C1 segment of cervical spinal cord (tissue), 14 donors: ENCODE measurements around the gene DMD.
A peak's percentile ranks its signal among the peaks of the same experiment; 100 is the strongest.
"Not testable (repeated sequence)": the region's sequence is repeated elsewhere in the genome, so short reads cannot be mapped to it uniquely, and the experiment has no call there.

Experiments used
- DNase-seq, 14 donors: peaks; one replicate each; lab custom pipeline; 2025; lab: John Stamatoyannopoulos, UW

DMD gene

DNA sequence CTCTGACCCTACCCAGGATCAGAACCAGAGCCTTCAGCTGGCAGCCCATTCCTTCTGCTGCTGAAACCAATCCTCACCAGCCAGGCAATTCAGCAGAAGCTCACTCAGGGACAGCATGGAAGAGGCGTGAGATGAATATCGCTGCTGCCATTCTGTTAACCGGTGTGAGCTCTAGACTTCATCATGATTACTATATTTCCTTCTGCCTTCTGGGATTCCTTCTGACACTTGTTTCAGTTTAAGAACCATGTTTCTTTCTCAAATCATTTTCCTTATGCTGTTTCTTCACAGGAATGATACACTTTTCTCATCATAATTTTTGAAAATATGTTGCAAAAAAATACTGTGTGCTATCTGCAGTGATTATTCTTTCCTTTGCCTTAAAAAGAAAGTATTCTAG, 1666.2 kb downstream of the DMD start:
- no peak for DNase-seq

DNA sequence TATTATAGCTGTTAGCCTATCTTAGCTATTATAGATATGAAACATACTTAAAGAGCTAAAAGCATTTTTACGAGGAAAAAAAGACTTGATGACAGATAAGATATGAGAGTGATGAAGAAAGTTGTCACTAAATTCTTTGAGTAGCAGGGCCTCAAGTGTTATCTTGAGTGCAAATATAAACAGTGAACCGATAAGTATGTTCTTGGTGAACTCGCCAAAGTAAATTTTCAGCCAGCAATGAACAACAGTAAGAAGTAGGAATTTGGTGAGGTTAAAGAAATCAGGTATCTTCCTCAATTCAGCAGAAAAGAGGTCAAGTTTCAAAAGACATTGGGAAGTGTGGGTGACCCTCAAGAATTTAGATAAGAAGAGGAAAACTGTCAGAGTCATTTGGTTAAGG, 1667.7 kb downstream of the DMD start:
- no peak for DNase-seq

DNA sequence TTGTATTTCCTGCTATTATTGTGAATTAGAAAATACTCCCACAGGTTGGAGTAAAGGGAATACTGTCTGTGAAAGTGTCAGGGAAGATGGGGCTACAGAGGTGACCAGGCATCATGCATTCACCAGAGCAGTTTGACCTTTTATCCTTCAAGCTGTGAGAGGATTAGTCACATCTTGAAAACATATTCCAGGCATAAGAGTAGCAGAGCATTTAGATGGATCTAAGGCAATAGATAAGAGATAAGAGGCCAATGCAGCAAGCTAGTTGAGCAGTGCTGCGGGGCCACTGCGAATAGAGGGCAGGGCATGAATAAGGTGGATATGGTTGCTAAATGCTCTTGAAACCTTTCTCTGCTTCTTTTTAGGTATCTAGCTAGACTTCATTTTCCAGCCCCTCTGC, 1668.8 kb downstream of the DMD start:
- no peak for DNase-seq

DNA sequence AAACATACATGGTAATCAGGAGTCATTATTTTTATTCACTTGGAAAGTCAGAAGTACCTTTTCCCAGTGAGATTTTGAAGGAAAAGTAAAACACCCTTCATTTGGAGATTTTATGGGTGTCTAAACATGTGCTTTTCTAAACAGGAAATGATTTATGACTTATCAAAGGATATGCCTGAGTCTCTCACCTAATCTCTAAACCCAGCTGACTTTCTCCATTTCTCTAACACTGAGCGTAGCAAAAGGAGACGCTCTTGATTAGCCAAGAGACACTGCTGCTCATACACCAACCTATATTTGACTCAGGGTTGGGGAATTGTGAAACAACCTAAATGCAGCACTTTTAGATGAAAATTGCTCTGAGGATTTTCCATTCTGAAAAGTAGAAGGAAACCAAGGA, 1671.0 kb downstream of the DMD start:
- DNase-seq, result no peak

DNA sequence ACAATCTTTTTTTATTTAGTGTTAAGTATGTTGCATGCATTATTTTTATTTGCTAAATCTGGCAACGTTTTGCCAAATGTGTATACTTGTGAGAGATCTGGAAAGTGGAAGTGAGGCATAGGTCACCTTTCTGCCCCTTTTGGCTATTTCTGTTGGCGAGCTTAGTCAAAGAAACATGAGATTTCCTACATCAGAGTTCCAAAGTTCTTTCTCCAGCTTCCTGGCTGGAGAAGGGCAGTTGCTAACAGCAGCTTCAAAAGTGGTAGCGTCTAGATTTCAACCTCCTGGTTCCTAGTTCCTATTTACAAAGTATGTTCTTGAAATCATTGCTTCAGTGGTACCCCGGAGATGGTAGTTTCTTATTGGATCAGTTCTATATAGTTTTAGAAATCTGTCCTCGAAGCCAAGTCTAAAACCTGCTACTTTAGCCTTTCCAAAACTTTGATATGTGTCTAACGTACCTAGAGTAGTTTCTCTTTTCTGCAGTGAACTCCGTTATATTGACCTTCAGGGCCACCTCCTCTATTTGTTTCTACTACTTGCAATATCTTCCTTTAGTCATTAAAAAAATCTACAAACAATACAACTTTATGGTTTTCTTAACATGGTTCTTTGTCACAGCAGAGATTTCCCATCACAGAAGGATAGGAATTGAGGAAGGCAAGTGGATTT, 1683.8 kb downstream of the DMD start:
- DNase-seq, result no peak

DNA sequence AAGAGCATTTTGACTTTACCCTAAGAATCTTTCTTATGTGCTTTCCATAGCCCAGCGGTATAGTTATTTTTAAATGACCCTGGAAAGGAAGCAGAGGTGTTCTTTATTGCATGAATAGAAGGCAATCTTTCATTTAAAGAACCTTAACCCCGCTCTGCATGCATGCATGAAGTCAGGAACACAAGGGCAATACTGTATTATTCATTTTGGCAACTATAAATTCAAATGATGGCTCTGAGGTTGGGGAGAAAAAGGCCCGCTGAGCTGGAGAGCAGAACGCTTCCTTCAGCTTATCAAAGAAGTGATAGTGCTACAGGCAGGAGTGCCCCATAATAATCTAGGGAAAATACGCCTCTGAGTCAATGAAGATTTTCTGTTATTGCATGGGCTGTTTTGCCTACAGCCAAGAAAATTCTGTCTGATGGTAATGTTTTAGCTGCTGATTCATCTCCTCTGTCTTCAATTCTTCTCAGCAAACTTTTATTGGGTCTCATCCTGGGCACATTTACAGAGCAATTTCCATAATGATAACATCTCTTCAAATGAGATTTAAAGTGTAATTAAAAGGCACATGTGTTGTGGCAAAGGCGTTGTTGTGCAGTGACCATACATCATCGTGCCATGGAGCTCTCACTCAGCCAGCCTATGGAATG, 1687.3 kb downstream of the DMD start:
- DNase-seq, result no peak

DNA sequence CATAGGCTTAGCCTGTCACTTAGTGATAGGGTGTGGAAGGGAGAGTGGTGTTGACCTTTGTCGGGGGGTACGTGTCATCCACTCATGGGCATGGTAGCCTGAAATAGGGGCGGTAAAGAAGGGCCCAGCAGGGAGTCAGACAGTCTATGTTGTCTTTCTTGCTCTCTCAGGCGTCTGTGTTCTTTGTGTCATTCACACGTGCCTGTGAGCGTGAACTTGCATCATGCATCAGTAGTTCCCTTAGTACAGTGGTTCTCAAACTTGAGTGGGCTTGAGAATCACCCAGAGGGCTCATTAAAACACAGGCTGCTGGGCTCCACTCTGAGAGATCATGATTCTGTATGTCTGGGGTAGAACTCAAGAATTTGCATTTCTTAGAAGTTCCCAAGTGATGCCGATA, 1688.6 kb downstream of the DMD start:
- DNase-seq, result no peak

DNA sequence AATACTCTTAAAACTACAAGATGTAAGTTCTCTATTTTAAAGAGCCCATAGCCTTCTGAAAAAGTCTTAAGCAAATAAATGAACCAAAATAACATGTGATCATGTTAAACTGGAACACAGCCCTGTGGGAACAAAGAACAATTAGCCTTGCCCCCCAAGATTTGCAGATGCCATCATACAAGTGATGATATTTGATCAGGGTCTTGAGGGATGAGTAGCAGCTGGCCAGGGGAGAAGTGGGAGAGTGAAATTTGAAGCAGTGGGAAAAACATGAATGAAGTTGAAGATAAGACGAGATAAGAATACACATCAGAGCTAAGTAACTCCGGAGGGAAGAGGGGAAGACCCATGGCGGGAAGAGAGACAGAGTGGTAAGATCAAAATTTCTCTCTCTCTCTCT, 1689.4 kb downstream of the DMD start:
- no peak for DNase-seq

DNA sequence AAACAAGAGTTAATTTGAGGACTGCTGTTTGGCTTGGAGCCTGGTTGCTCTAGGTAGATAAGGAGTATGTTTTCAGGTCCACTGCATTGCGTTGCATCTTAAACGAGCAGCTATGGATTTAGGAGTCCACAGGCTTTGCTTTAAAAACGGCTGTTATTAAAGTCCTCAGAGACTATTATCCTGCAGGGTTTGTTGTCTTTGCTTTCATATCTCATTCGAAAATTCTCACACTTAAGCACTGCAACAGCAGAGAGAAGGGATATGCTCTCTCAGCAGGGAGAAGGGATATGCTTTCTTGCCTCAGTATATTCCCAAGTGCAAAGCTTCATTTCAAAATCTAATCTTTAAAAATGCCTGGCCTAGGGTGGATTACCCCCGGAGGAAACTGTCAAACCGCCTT, 1694.8 kb downstream of the DMD start:
- no peak for DNase-seq

DNA sequence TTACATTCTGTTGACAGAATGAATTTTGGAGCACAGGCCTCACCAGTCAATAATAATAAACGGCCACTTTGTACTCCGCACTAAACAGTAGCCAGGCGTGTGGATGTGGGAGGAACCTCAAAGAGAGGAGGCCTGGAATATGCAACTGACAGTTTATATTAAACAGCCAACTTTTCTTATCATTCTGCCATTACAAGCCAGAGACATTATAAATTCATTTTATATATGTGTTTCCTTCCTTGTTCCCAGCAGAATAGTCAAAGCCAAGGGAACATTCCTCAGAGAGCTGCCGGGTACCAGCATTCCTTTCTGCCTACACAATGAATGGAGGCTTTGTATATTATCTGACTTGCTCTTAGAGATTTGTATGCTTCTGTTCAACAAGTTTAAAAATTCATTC, 1703.0 kb downstream of the DMD start:
- DNase-seq, result peak in 3 of 14 donors; percentile 0 to 3 (median 0)

DNA sequence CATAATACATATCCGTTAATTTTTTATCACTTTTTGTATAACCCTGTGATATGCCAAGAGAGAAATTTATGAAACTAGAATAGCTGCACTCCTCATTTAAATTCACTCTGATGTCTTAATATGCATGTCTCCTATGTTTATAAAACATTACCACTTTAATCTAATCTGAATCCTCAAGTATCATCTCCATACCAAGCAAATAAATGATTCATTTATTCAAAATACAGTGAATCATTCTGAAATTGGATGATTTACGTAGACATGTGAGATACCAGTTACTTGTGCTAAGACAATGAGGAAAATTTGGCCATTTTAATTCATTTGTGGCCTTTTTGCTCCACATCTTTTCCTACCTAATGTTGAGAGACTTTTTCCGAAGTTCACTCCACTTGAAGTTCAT, 1704.4 kb downstream of the DMD start:
- no peak for DNase-seq

DNA sequence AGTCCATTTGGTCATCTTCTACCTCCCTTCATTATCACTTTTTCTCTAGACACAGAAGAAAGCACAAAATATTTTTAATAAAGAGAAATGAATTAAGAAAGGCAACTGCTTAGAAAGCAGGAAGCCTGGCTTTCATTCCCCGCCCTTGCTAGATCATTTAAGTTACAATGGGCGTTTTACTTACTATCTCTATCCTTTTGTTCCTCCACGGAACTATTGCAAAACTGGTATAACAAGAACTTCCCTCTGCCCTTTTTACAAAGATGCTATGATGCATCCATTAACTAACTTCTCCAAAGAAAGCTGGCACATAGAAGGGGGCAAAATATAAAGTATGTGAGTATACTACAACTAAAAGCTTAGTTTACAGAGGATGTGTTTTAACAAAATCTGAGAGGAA, 1705.0 kb downstream of the DMD start:
- DNase-seq, result no peak

DNA sequence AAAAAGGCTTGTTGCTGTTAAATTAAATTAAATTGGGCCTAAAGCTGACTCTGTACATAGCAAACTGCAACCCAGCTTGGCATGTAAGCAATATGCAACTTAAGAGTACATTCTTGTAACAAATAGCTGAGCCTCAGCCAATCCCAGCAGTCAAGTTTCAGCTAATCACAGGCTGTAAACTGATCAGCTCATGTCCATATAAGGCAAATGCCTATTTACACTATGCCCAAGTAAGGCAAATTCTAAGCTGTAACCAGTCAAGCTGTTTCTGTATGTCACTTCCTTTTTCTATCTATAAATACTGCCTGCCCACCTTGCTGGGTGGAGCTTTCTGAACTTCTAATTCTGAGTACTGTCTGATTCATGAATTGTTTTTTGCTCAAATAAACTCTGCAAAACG, 1710.4 kb downstream of the DMD start:
- no peak for DNase-seq

DNA sequence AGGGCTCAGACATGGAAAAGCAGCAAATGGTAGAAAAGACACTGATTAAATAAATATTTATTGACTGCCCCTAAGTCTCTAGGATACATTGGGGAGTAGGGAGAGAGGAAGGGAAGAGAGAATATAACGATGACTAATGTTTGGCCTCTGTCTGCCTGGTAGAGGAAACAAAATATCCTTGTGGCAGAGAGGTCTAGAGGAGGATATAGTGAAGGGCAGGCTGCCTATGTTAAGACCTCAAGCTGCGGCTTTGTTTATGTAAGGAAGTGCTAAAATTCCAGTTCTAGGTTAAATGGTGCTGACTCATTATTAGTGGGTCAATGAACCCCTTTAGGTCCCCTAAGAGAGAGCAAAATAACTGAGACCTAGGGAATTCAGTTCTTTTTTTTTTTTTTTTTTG, 1712.2 kb downstream of the DMD start:
- DNase-seq, result no peak

DNA sequence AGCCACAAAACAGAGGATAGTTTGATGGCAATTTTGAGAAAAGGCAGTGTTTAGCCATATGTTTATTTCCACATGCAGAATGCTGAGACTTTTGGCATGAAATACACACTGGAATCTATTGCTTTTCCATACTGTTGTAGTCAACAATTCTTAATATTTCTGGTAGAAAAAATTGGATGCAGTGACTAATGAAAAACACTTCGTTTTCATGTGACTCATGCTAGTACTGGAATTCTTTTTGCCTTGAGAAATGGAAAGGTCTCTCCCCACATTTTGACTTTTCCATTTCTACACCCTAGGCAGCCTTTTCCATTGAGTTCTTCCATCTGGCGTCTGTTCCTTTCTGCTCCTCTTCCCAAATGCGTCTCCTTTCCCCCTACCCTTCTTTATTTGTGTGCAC, 1714.3 kb downstream of the DMD start:
- DNase-seq, result peak in 1 of 14 donors; percentile 2

DNA sequence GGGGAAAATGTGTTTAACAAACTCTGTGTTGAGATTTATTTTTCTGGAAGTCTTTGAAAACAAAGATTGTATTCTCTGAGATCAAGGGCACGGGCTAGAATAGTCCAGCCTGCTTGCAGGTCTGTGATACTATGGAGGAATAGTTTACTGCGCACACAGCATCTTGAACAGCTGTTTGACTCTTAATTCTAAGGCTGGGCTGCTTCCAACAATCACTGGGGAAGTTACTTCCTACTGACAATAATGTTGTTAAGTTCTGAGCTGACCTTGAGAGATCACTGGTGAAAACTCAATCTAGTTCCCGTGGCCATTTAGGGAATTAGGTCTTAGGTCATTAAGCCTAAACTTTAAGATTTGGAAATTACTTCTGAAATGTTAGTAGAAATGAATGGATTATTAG, 1723.4 kb downstream of the DMD start:
- no peak for DNase-seq

DNA sequence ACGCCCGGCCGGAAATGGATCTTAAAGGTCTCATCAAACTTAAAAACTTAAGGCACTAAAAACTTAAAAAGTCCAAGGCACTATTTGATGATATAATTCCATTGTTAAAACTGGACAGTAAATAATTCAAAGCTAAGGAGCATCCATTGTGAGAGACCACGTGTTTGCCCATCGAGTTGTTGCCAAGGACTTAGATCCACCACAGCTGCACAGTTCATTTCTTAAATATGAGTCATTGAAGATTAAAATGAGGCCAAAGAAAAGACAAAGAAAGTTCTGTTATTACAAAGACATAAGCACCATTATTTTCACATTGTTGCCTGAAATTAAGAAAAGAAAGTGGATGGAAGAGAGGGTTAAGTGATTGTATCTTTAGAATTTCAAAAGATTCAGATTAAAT, 1728.0 kb downstream of the DMD start:
- no peak for DNase-seq

DNA sequence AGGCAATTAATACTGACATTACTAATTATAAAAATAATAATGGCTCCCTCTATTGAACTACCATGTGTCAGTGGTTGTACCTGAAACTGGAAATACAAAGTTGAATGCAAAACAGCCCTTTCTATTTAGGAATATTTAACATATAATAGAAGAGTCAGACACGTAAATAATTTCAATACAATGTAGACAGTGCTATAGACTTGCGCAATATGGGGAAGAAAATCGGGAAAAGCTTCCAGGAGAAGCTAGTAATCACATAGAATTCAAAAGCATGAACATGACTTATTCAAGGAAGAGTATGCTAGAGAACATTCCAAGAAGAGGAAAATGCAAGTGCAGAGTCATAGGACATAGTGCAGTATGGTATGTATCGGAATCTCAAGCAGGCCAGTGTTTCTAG, 1730.7 kb downstream of the DMD start:
- DNase-seq, result no peak

DNA sequence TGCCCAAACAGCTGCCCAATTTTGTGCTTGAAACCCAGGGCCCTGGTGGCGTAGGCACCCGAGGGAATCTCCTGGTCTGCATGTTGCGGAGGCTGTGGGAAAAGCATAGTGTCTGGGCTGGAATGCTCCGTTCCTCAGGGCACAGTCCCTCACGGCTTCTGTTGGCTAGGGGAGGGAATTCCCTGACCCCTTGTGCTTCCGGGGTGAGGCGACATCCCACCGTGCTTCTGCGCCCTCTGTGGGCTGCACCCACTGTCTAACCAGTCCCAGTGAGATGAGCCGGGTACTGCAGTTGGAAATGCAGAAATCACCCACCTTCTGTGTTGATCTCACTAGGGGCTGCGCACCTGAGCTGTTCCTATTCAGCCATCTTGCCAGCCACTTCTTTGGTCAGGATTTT, 1740.1 kb downstream of the DMD start:
- no peak for DNase-seq

DNA sequence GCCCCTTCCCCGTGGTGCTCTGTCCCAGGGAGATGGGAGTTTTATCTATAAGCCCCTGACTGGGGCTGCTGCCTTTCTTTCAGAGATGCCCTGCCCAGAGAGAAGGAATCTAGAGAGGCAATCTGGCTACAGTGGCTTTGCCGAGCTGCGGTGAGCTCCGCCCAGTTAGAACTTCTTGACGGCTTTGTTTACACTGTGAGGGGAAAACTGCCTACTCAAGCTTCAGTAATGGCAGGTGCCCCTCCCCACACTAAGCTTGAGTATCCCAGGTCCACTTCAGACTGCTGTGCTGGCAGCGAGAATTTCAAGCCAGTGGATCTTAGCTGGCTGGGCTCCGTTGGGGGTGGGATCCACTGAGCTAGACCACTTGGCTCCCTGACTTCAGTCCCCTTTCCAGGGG, 1740.6 kb downstream of the DMD start:
- DNase-seq, result not testable (repeated sequence)

DNA sequence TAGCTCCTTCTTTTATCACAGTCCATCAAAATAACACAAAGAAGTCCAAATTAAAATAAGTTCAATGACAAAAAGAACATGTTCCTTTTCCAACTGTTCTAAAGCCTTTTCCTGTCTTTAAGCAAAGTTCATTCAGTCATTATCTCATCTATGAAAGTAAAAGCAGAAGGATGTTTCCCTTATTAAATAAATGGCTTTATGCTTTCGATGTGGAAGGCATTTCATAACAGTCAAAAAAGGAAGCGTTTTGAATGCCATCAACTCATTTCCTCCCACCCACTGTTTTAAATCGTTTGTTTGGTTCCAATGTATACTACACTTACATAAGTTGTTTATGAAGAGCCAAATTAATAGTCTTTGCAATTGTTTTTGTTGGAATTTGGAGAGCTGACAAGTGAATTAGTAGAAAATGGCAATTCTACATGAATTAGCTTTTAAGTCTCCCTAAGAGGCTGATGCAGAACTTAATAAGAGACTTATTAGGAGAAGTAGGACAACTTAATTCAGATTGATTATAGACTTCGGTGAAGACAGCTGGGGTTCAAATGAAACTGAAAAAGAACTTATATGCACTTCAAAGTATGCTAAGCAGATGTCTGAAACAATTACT, 1746.9 kb downstream of the DMD start:
- DNase-seq, result no peak

DNA sequence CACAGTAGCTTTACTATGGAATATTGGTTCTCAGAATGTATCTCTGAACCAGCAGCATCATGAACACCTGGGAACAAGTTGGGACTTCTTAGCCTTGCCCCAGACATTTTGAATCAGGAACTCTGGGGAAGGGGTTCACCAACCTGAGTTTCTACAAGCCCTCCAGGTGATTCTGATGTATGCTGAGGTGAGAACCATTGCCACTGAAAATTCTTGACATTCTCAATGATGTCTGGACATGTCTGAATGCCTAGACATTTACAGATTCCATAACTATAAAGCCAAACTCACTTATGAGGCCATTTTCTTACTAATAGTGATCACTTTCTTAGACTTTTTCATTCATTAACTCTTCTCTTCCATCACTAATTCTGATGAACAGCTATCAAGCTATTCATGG, 1750.1 kb downstream of the DMD start:
- DNase-seq, result no peak

DNA sequence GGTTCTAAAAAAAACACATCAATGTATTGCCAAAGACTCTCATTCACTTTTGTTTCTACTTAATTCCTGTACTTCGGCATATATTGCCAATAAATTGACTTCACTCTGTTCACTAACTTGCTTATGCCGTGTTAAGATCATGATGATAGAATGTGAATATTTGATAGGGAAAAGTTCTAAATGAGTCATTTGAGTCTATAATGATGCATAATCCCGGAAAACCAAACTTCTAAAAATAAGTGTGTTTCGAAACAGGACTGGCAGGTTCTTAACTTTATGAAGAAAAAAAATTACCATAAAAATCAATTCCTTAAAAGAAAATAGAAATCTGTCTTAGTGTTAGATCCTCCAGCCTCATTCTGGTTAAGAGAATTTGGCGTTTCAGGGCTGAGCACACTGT, 1752.0 kb downstream of the DMD start:
- no peak for DNase-seq
